ENCODE data around the gene AREG. TPM values are rescaled to one million over a fixed set of nuclear protein-coding genes. Genes with fewer than 3 reads are reported as not detected.

AREG gene
- total RNA-seq, 1 donor from 2014 or later = 0.76 TPM

- no peak for DNase-seq (ENCODE audit: low spot score)
- no peak for ATAC-seq
- intact Hi-C loops (cut with DNase I) = no loop called here
Measured at GRCh38 chr4:74455361-74456055, 10.6 kb downstream of the AREG start.

DNA sequence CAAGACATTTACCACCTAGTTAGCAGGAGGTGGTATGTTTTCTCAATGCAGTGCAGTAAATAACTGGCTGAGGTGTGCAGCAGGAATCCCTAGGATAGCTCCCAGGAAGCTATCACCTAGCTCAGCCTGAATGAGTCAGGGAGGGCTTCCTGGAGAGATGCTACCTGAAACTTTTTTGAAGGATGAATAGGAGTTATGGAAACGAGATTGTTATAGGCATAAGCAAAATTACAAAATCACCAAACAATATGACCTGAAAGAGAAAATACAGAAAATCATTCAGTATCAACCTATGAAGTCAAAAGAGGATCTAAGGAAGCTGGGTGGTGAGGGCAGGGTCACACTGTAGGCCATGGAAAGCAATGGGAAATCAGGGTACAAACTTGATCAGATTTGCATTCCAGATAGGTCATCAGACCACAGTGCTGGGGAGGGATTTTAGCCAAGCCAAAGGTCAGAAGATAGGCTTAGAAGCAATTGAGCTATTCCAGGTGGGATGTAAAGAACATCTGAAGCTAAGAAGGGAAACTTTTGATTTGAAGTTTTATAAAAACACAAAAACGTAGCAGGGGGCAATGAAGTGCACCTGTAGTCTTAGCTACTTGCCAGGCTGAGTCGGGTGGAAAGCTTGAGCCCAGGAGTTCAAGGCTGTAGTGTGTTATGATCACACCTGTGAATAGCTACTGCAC lies 11.3 kb downstream of the AREG start:
- no peak for DNase-seq (ENCODE audit: low spot score)
- ATAC-seq = no peak
- intact Hi-C loops (cut with DNase I) = no loop called here

- ATAC-seq = no peak
- DNase-seq (ENCODE audit: low spot score) = no peak
- intact Hi-C loops (cut with DNase I) = no loop called here
Measured at GRCh38 chr4:74456849-74457395, 12.0 kb downstream of the AREG start.

DNA sequence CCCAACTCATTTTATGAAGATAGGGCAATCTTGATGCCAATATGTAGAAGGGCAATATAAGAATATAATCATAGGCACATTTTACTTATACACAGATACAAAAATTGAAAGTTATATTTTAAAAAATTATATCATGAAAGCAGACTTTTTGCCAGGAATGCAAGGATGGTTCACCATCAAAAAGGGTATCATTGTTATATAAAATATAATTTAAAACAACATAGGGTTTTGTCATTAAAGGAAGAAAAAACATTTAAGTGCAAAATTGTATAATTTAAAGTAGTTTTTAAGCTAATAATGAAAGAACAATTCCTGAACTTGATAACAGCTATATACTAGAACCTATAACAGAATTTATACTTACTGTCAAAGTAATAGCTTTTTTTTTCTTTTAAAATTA lies 15.9 kb downstream of the AREG start:
- intact Hi-C loops (cut with DNase I) = no loop called here
- DNase-seq (ENCODE audit: low spot score) (no peak), ATAC-seq (no peak)

GRCh38 chr4:74463123-74463522 lies 18.2 kb downstream of the AREG start:
- ATAC-seq (no peak), DNase-seq (ENCODE audit: low spot score) (no peak)
- intact Hi-C loops (cut with DNase I) = no loop called here

GRCh38 chr4:74464291-74464690 lies 19.4 kb downstream of the AREG start:
- intact Hi-C loops (cut with DNase I) = no loop called here
- DNase-seq (ENCODE audit: low spot score) (no peak), ATAC-seq (no peak)

- intact Hi-C loops (cut with DNase I) = no loop called here
- no peak for ATAC-seq
- no peak for DNase-seq (ENCODE audit: low spot score)
Measured at GRCh38 chr4:74466242-74466641, 21.3 kb downstream of the AREG start.

- ATAC-seq (no peak), DNase-seq (ENCODE audit: low spot score) (no peak)
- intact Hi-C loops (cut with DNase I) = no loop called here
Measured at GRCh38 chr4:74471264-74471663, 26.3 kb downstream of the AREG start.

DNA sequence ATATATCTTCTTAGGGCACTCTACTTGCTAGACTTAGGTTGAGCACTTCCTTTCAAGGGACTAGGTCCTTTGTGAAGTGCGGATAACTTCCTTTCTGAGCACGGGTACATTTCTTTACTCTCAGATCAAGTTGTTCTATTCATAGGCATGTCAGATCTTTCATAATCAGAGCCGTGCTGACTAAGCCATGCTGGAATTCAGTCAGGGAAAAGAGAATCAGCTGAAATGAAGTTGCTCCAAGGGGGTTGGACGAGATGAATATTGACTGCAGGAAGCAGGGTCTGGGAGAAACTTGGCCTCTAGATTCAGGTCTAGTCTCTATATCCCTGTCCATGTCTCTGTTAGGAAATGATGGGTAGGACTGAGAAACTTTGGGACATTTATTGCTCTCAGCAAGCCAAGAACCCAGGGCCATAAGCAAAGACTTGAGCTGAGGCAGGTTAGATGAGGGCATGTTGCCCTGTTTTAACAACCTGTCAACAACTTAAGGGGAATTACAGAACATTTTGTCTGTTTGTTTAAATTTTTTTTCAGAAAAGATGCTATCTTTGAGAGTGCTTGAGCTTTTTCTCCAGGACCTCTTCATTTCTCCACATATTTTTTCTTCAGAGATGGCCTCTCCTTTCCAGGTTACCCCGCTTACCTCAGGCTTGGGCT lies 28.3 kb downstream of the AREG start:
- intact Hi-C loops (cut with DNase I) = no loop called here
- ATAC-seq = no peak
- DNase-seq (ENCODE audit: low spot score) = no peak

- DNase-seq (ENCODE audit: low spot score) = no peak
- intact Hi-C loops (cut with DNase I) = no loop called here
Measured at GRCh38 chr4:74474345-74475090, 29.6 kb downstream of the AREG start.

DNA sequence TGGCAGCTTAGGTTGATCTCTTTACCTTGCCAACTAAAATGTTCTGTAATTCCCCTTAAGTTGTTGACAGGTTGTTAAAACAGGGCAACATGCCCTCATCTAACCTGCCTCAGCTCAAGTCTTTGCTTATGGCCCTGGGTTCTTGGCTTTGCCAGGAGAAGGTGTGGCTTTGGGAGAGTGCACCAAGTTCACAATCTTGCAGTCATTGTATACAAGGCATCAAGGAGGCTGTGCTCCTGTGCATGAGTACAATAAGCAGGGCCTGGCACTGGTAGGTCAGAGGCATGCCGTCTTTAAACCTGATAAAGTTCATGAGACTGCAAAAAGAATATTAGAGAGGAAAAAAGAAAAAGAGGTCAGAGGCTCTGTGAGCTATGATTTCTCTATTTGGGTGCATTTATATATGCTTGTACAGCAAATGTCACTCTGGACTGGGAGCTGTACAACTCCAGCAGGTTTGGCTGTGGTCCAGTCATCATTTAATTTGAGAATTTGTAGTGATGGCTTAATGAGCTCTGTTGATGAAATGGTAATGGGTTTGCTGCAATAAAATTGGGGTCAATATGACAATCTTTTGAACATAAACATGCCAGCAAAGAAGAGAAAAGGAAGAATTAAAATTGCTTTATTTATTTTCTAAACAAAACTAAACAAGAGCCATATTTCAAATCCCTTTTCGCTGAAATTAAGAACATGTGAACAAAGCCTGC lies 30.3 kb downstream of the AREG start:
- DNase-seq (ENCODE audit: low spot score) (no peak), ATAC-seq (no peak)
- intact Hi-C loops (cut with DNase I) = no loop called here

More at GRCh38 chr4:74474345-74475090, 29.6 kb downstream of the AREG start:
- ATAC-seq = no peak

- no peak for DNase-seq (ENCODE audit: low spot score)
- intact Hi-C loops (cut with DNase I) = no loop called here
- ATAC-seq = no peak
Measured at GRCh38 chr4:74475946-74476345, 31.0 kb downstream of the AREG start.

- intact Hi-C loops (cut with DNase I) = no loop called here
- ATAC-seq = no peak
Measured at GRCh38 chr4:74479009-74479408, 34.1 kb downstream of the AREG start.

DNA sequence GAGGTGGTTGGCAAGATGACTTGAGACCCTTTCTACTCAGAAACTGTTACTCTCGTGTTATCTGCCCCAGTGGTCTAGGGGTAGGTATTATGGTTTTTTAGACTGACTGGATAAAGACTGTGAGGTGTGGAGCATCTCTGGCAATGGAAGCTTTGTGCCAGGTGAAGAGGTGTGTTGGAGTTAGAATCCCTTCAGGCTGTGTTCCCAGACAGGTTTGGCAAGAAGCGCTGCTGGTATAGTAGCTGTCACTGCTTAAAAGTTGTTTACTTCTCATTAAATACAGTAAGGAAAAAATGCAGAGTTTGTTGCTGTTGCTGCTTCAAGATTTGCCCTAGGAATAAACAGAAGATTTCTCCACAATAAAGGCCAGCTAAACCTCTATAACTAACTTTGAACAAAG lies 35.3 kb downstream of the AREG start:
- intact Hi-C loops (cut with DNase I) = no loop called here
- DNase-seq (ENCODE audit: low spot score) = no peak

More at GRCh38 chr4:74479009-74479408, 34.1 kb downstream of the AREG start:
- DNase-seq (ENCODE audit: low spot score) = no peak

GRCh38 chr4:74481891-74482609 lies 37.1 kb downstream of the AREG start:
- ATAC-seq = no peak
- intact Hi-C loops (cut with DNase I) = no loop called here
- no peak for DNase-seq (ENCODE audit: low spot score)

More for the DNA sequence above, 35.3 kb downstream of the AREG start:
- ATAC-seq = no peak

GRCh38 chr4:74483226-74483911 lies 38.4 kb downstream of the AREG start:
- ATAC-seq = no peak
- no peak for DNase-seq (ENCODE audit: low spot score)
- intact Hi-C loops (cut with DNase I) = no loop called here

- DNase-seq (ENCODE audit: low spot score) (no peak), ATAC-seq (no peak)
- intact Hi-C loops (cut with DNase I) = no loop called here
Measured at GRCh38 chr4:74486905-74487304, 42.0 kb downstream of the AREG start.

DNA sequence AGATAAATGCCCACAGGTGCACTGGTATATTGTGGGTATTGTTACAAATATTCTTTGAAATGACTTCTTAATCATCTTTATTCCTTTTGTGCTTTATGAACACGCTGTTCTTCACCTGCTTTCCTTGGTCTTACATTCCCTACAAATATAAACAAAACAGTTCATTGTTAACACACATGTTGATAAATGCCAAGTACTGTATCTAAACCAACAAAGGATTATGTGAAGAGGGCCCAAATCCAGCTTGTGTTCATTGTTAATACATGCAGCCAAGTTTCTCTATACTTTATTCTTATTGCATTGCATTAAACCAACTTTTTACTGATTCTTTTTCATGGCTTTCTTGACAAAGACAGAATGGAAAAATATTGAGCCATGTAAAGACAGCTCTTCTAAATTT lies 42.8 kb downstream of the AREG start:
- ATAC-seq = no peak
- no peak for DNase-seq (ENCODE audit: low spot score)
- intact Hi-C loops (cut with DNase I) = no loop called here
